ENCODE results near the gene ZMYM4. TPM values are rescaled to one million over a fixed set of nuclear protein-coding genes. Genes with fewer than 3 reads are reported as not detected.

The ZMYM4 gene
- polyA plus RNA-seq, 3 donors, result 12.3 to 31.8 (median 26.0) TPM

DNA sequence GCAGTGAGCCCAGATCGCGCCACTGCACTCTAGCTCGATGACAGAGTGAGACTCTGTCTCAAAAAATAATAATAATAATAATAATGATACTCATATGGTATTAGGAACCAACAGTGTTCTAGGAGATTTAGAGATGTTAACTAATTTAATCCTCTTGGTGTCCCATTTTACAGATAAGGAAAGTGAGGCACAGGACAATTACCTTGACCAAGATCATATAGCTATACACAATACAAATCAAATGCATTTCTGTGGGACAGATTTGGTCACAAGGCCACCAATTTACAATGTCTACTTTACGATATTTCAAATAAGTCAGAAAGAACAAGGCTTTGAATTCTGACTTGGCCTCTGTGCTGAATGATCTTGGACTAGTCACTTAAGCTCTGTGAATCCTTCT is 2.2 kb upstream of the ZMYM4 start:
- peaks cover 29% of the 10 kb centered on the region for H3K79me2 ChIP-seq (ENCODE audit: insufficient read depth, low read length)
- H4K20me1 ChIP-seq (ENCODE audit: insufficient read depth, low read length), result peaks cover 8% of the 10 kb centered on the region
- no peak overlapping the region for H3K4me2 ChIP-seq (replicated peaks; ENCODE audit: extremely low read depth, low read length, poor library complexity, severe bottlenecking)
- H3K4me3 ChIP-seq (replicated peaks in 1 of 3; ENCODE audit: low read depth in 2 of 3, low read length in 3 of 3), result no peak overlapping the region
- no peak overlapping the region for H2AFZ ChIP-seq (ENCODE audit: insufficient read depth, low read depth, low read length, poor library complexity, severe bottlenecking)
- H3K27me3 ChIP-seq (ENCODE audit: control insufficient read depth in 2 of 2, insufficient read depth in 2 of 2, low read length in 2 of 2), result no peaks in the 10 kb centered on the region
- H3K36me3 ChIP-seq (replicated peaks in 1 of 2; ENCODE audit: control insufficient read depth in 1 of 2, insufficient read depth in 2 of 2, low read length in 2 of 2), result no peaks in the 10 kb centered on the region
- no peak for DNase-seq
- H3K4me1 Mint-ChIP-seq, result peaks cover 40% of the 10 kb centered on the region
- H3K9ac ChIP-seq (ENCODE audit: insufficient read depth, low read length, poor library complexity, severe bottlenecking), result no peak overlapping the region
- peaks cover 29 to 41% of the 10 kb centered on the region in 2 donors for H3K4me1 ChIP-seq (ENCODE audit: control insufficient read depth in 1 of 2, insufficient read depth in 2 of 2, low read length in 2 of 2)
- H3K27ac ChIP-seq (ENCODE audit: low read depth in 1 of 2, low read length in 2 of 2), result no peak overlapping the region
- H3K9me3 ChIP-seq (replicated peaks in 1 of 2; ENCODE audit: control insufficient read depth in 1 of 2, insufficient read depth in 1 of 2, low read length in 2 of 2), result no peaks in the 10 kb centered on the region
- H3K9me3 Mint-ChIP-seq, result peaks cover 0 to 3% (median 0%) of the 10 kb centered on the region in 7 donors
- peaks cover 1 to 4% of the 10 kb centered on the region in 2 donors for H3K36me3 Mint-ChIP-seq
- peaks cover 0 to 3% (median 0%) of the 10 kb centered on the region in 3 donors for H3K27me3 Mint-ChIP-seq (ENCODE audit: low read depth in 3 of 3)
- intact Hi-C loops (cut with micrococcal nuclease), result loop anchor here in 1 of 2 donors (10.0 kb wide), 1 partner anchor 72 kb away; the partner anchor contains the start of gene SFPQ
- H3K4me3 Mint-ChIP-seq, result no peak overlapping the region
- no peak overlapping the region for H3K27ac Mint-ChIP-seq
- 100% methylated on average over 1 of the region's 4 CpGs for WGBS (ENCODE audit: insufficient coverage)
- TF ChIP-seq, protein P1, sequence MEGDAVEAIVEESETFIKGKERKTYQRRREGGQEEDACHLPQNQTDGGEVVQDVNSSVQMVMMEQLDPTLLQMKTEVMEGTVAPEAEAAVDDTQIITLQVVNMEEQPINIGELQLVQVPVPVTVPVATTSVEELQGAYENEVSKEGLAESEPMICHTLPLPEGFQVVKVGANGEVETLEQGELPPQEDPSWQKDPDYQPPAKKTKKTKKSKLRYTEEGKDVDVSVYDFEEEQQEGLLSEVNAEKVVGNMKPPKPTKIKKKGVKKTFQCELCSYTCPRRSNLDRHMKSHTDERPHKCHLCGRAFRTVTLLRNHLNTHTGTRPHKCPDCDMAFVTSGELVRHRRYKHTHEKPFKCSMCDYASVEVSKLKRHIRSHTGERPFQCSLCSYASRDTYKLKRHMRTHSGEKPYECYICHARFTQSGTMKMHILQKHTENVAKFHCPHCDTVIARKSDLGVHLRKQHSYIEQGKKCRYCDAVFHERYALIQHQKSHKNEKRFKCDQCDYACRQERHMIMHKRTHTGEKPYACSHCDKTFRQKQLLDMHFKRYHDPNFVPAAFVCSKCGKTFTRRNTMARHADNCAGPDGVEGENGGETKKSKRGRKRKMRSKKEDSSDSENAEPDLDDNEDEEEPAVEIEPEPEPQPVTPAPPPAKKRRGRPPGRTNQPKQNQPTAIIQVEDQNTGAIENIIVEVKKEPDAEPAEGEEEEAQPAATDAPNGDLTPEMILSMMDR (IDR thresholded peaks at IDR 0.05), result no peak

DNA sequence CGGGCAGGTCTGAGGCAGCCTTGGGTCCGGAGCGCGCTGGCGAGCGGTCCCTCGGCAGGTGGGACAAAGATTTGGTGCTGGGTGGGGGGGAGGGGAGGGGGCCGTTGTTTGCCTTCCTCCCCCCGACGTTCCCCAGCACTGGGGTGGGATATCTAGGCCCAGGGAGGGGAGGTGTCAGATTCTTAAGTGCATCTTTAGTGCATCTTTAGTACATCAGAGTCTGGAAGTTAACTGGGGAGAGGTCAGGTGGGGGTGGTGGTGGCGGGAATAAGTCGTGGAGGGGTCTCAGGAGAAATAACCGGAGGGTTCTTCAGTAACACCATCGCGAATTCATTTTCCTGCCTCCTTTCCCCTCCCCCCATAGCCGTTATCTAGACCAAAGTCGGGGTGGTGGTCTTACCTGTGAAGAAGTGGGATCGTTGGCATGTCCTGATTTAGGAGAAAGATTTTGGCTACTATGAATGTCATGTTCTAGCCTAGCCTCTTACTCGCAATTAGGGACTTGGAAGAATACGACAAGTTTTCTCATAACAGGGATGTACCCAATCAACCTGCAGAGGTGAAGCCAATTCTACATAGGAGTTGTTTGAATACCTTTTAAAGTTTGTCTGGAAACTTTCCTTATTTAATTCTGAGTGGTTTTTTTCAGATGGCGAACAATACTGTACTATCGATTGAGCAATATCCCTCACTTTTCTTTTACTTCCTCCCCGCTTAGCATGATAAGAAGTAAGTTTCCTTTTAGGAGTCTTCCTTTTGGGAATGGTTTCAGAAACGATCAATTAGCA is 886 bp downstream of the ZMYM4 start:
- no peaks in the 10 kb centered on the region for H3K27me3 Mint-ChIP-seq (ENCODE audit: low read depth in 3 of 3)
- Histone ChIP-seq H3K4me1 (ENCODE audit: control insufficient read depth in 1 of 2, insufficient read depth in 2 of 2, low read length in 2 of 2) (peaks cover 24 to 34% of the 10 kb centered on the region in 2 donors), H3K9me3 (replicated peaks in 1 of 2; ENCODE audit: control insufficient read depth in 1 of 2, insufficient read depth in 1 of 2, low read length in 2 of 2) (no peaks in the 10 kb centered on the region), H3K27ac (ENCODE audit: low read depth in 1 of 2, low read length in 2 of 2) (peak overlapping the region; percentile 40 to 90), H3K79me2 (ENCODE audit: insufficient read depth, low read length) (peaks cover 59% of the 10 kb centered on the region), H2AFZ (ENCODE audit: insufficient read depth, low read depth, low read length, poor library complexity, severe bottlenecking) (peak overlapping the region; percentile 95), H3K36me3 (replicated peaks in 1 of 2; ENCODE audit: control insufficient read depth in 1 of 2, insufficient read depth in 2 of 2, low read length in 2 of 2) (peaks cover 0 to 9% of the 10 kb centered on the region in 2 donors), H3K9ac (ENCODE audit: insufficient read depth, low read length, poor library complexity, severe bottlenecking) (peak overlapping the region; percentile 97), H3K27me3 (ENCODE audit: control insufficient read depth in 2 of 2, insufficient read depth in 2 of 2, low read length in 2 of 2) (no peaks in the 10 kb centered on the region), H4K20me1 (ENCODE audit: insufficient read depth, low read length) (peaks cover 33% of the 10 kb centered on the region), H3K4me3 (replicated peaks in 1 of 3; ENCODE audit: low read depth in 2 of 3, low read length in 3 of 3) (peak overlapping the region; percentile 79 to 97 (median 86)), H3K4me2 (replicated peaks; ENCODE audit: extremely low read depth, low read length, poor library complexity, severe bottlenecking) (peak overlapping the region; percentile 70)
- TF ChIP-seq, protein P1 (IDR thresholded peaks at IDR 0.05), result no peak
- 0% methylated on average over 4 of the region's 24 CpGs for WGBS (ENCODE audit: insufficient coverage)
- peak overlapping the region; percentile 31 to 88 (median 76) for H3K27ac Mint-ChIP-seq
- peaks cover 38% of the 10 kb centered on the region for H3K4me1 Mint-ChIP-seq
- H3K9me3 Mint-ChIP-seq, result no peaks in the 10 kb centered on the region
- intact Hi-C loops (cut with micrococcal nuclease), result loop anchor here in 1 of 2 donors (10.0 kb wide), 1 partner anchor 75 kb away; the partner anchor contains the start of gene SFPQ
- peak overlapping the region; percentile 85 to 86 for H3K4me3 Mint-ChIP-seq
- peak in 2 of 3 donors; percentile 20 to 33 for DNase-seq
- peaks cover 5 to 6% of the 10 kb centered on the region in 2 donors for H3K36me3 Mint-ChIP-seq

All from CD14-positive monocyte (primary cell).